Measurements from ENCODE around the gene RDH8.
"Not testable (repeated sequence)": the region's sequence is repeated elsewhere in the genome, so short reads cannot be mapped to it uniquely, and the experiment has no call there.

RDH8 gene

DNA sequence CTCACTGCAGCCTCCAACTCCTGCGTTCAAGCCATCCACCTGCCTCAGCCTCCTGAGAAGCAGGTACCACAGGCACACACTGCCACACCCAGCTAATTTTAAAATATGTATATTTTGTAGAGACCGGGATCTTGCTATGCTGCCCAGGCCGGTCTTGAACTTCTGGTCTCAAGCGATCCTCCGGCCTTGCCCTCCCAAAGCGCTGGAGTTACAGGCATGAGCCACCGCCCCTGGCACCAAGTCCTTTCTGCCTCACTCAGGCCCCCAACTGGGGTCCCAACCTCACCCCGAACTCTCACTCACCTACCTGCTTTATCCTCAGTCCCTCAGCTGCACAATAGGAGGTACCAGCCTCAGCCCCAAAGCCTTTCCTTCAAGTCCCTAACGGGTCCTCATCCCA is 2.3 kb upstream of the RDH8 start:
- Histone ChIP-seq H3K36me3 (ENCODE audit: control insufficient read depth, insufficient read depth, low read length) (no peaks in the 10 kb centered on the region), H3K27me3 (replicated peaks; ENCODE audit: control insufficient read depth, insufficient read depth, low read length, poor library complexity, severe bottlenecking) (peaks cover 35% of the 10 kb centered on the region), H3K27ac (ENCODE audit: insufficient read depth, low read length, poor library complexity, severe bottlenecking) (no peak overlapping the region), H3K4me1 (ENCODE audit: control insufficient read depth, insufficient read depth, low read length, poor library complexity, severe bottlenecking) (peaks cover 13% of the 10 kb centered on the region), H3K9me3 (ENCODE audit: control insufficient read depth, low read length) (no peaks in the 10 kb centered on the region), H3K4me3 (ENCODE audit: insufficient read depth, low read depth, low read length, poor library complexity, severe bottlenecking) (no peak overlapping the region)
- DNase-seq: no peak

- H3K4me3 ChIP-seq (ENCODE audit: insufficient read depth, low read depth, low read length, poor library complexity, severe bottlenecking): no peak overlapping the region
- H3K4me1 ChIP-seq (ENCODE audit: control insufficient read depth, insufficient read depth, low read length, poor library complexity, severe bottlenecking): peaks cover 8% of the 10 kb centered on the region
- no peaks in the 10 kb centered on the region for H3K9me3 ChIP-seq (ENCODE audit: control insufficient read depth, low read length)
- no peaks in the 10 kb centered on the region for H3K36me3 ChIP-seq (ENCODE audit: control insufficient read depth, insufficient read depth, low read length)
- no peak overlapping the region for H3K27ac ChIP-seq (ENCODE audit: insufficient read depth, low read length, poor library complexity, severe bottlenecking)
- peaks cover 33% of the 10 kb centered on the region for H3K27me3 ChIP-seq (replicated peaks; ENCODE audit: control insufficient read depth, insufficient read depth, low read length, poor library complexity, severe bottlenecking)
- DNase-seq: no peak
Observed at GRCh38 chr19:10011974-10012373, 1.3 kb upstream of the RDH8 start.

DNA sequence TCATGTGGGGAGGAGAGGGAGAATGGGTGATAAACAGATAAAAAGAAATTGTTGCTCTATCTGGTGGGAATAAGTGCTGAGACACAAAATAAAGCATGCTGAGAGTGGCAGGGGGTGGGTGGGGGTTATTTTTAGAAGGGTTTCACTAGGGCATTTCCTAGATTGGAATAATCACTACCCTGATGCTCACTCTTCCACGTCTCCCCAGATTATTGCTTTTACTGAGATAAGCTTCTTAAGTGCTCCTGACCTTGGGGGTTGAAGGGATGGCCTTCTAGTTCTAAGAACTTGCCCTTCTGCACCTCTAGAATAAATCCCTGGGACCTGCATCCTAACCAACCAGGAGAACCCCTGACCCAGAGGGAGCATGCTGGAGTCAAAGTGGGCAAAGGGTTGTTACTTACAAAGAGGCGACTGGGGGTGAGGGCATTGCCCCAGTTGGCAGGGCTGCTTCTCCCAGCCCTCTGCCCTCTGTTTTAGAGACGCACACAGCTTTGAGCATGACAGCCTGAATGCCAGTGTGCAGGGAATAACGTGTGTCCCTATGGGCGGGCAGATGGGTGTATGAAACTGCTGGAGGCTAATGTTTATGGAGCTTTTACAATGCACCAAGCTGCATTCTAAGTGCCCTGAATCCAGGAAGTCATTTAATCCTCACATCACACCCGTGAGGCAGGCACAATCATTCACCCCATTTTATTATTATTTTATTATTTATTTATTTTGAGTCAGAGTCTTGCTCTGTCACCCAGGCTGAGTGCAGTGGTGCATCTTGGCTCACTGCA is 743 bp downstream of the RDH8 start:
- Histone ChIP-seq H3K27ac (ENCODE audit: insufficient read depth, low read length, poor library complexity, severe bottlenecking) (no peak overlapping the region), H3K4me3 (ENCODE audit: insufficient read depth, low read depth, low read length, poor library complexity, severe bottlenecking) (no peak overlapping the region), H3K9me3 (ENCODE audit: control insufficient read depth, low read length) (no peaks in the 10 kb centered on the region), H3K4me1 (ENCODE audit: control insufficient read depth, insufficient read depth, low read length, poor library complexity, severe bottlenecking) (no peaks in the 10 kb centered on the region), H3K36me3 (ENCODE audit: control insufficient read depth, insufficient read depth, low read length) (no peaks in the 10 kb centered on the region), H3K27me3 (replicated peaks; ENCODE audit: control insufficient read depth, insufficient read depth, low read length, poor library complexity, severe bottlenecking) (peaks cover 19% of the 10 kb centered on the region)
- DNase-seq: no peak

DNA sequence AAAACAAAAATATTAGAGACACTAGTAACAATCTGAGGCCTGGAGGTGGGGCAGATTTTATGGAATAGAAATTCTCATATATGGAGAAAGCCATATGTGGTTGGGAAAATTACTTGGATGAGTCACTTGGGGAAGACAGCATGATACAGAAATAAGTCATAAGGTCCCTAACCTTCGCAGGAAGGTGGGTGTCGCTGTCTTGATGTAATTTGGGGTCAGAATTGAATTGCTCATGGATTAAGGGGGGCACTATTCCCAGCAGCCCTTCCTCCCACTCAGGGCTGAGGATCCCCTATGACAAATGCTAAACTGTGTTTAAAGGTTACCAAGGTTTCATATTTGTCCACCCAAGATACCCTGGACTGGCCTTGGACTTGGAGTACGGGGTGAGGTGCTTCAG is 5.0 kb downstream of the RDH8 start:
- no peak for DNase-seq

DNA sequence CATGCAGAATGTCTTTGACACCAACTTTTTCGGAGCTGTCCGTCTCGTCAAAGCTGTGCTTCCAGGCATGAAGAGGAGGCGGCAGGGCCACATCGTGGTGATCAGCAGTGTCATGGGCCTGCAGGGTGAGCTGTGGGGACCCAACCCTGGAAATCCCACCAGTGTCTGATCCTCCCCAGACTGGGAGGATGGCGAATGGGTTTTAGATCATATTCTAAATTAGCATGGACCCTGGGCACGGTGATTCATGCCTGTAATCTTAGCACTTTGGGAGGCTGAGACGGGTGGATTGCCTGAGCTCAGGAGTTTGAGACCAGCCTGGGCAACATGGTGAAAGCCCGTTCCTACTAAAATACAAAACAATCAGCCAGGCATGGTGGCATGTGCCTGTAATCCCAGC is 5.5 kb downstream of the RDH8 start:
- Histone ChIP-seq H3K27ac (ENCODE audit: insufficient read depth, low read length, poor library complexity, severe bottlenecking) (no peak overlapping the region), H3K36me3 (ENCODE audit: control insufficient read depth, insufficient read depth, low read length) (no peaks in the 10 kb centered on the region)
- DNase-seq: no peak

More for the DNA sequence above, 5.0 kb downstream of the RDH8 start:
- Histone ChIP-seq H3K27me3 (replicated peaks; ENCODE audit: control insufficient read depth, insufficient read depth, low read length, poor library complexity, severe bottlenecking) (no peaks in the 10 kb centered on the region), H3K27ac (ENCODE audit: insufficient read depth, low read length, poor library complexity, severe bottlenecking) (no peak overlapping the region), H3K4me3 (ENCODE audit: insufficient read depth, low read depth, low read length, poor library complexity, severe bottlenecking) (no peak overlapping the region), H3K9me3 (ENCODE audit: control insufficient read depth, low read length) (no peaks in the 10 kb centered on the region), H3K36me3 (ENCODE audit: control insufficient read depth, insufficient read depth, low read length) (no peaks in the 10 kb centered on the region), H3K4me1 (ENCODE audit: control insufficient read depth, insufficient read depth, low read length, poor library complexity, severe bottlenecking) (no peaks in the 10 kb centered on the region)

GRCh38 chr19:10019246-10019645 is 6.0 kb downstream of the RDH8 start:
- Histone ChIP-seq H3K36me3 (ENCODE audit: control insufficient read depth, insufficient read depth, low read length) (no peaks in the 10 kb centered on the region), H3K9me3 (ENCODE audit: control insufficient read depth, low read length) (no peaks in the 10 kb centered on the region), H3K4me3 (ENCODE audit: insufficient read depth, low read depth, low read length, poor library complexity, severe bottlenecking) (no peak overlapping the region), H3K27ac (ENCODE audit: insufficient read depth, low read length, poor library complexity, severe bottlenecking) (no peak overlapping the region), H3K27me3 (replicated peaks; ENCODE audit: control insufficient read depth, insufficient read depth, low read length, poor library complexity, severe bottlenecking) (no peaks in the 10 kb centered on the region), H3K4me1 (ENCODE audit: control insufficient read depth, insufficient read depth, low read length, poor library complexity, severe bottlenecking) (no peaks in the 10 kb centered on the region)
- no peak for DNase-seq

More for the DNA sequence above, 5.5 kb downstream of the RDH8 start:
- Histone ChIP-seq H3K4me1 (ENCODE audit: control insufficient read depth, insufficient read depth, low read length, poor library complexity, severe bottlenecking) (no peaks in the 10 kb centered on the region), H3K27me3 (replicated peaks; ENCODE audit: control insufficient read depth, insufficient read depth, low read length, poor library complexity, severe bottlenecking) (no peaks in the 10 kb centered on the region), H3K9me3 (ENCODE audit: control insufficient read depth, low read length) (no peaks in the 10 kb centered on the region), H3K4me3 (ENCODE audit: insufficient read depth, low read depth, low read length, poor library complexity, severe bottlenecking) (no peak overlapping the region)

DNA sequence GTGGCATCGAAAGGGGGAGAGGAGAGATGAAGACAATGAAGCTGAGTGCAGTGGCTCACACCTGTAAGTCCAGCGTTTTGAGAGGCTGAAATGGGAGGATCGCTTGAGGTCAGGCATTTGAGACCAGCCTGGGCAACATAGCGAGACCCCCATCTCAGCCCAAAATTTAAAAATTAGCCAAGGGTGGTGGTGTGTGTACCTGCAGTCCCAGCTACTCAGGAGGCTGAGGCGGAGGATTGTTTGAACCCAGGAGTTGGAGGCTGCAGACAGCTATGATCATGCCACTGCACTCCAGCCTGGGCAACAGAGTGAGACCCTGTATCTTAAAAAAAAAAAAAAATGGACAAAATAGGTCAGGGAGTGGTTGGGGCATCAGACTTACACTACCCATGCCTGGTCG is 7.6 kb downstream of the RDH8 start:
- Histone ChIP-seq H3K36me3 (ENCODE audit: control insufficient read depth, insufficient read depth, low read length) (no peaks in the 10 kb centered on the region), H3K4me1 (ENCODE audit: control insufficient read depth, insufficient read depth, low read length, poor library complexity, severe bottlenecking) (no peaks in the 10 kb centered on the region), H3K27ac (ENCODE audit: insufficient read depth, low read length, poor library complexity, severe bottlenecking) (no peak overlapping the region), H3K4me3 (ENCODE audit: insufficient read depth, low read depth, low read length, poor library complexity, severe bottlenecking) (no peak overlapping the region), H3K9me3 (ENCODE audit: control insufficient read depth, low read length) (no peaks in the 10 kb centered on the region), H3K27me3 (replicated peaks; ENCODE audit: control insufficient read depth, insufficient read depth, low read length, poor library complexity, severe bottlenecking) (no peaks in the 10 kb centered on the region)
- DNase-seq: no peak

GRCh38 chr19:10021446-10021845 is 8.2 kb downstream of the RDH8 start:
- Histone ChIP-seq H3K36me3 (ENCODE audit: control insufficient read depth, insufficient read depth, low read length) (no peaks in the 10 kb centered on the region), H3K4me1 (ENCODE audit: control insufficient read depth, insufficient read depth, low read length, poor library complexity, severe bottlenecking) (no peaks in the 10 kb centered on the region), H3K4me3 (ENCODE audit: insufficient read depth, low read depth, low read length, poor library complexity, severe bottlenecking) (no peak overlapping the region), H3K9me3 (ENCODE audit: control insufficient read depth, low read length) (no peaks in the 10 kb centered on the region), H3K27ac (ENCODE audit: insufficient read depth, low read length, poor library complexity, severe bottlenecking) (no peak overlapping the region), H3K27me3 (replicated peaks; ENCODE audit: control insufficient read depth, insufficient read depth, low read length, poor library complexity, severe bottlenecking) (no peaks in the 10 kb centered on the region)
- DNase-seq: no peak

GRCh38 chr19:10021863-10022262 is 8.6 kb downstream of the RDH8 start:
- Histone ChIP-seq H3K27ac (ENCODE audit: insufficient read depth, low read length, poor library complexity, severe bottlenecking) (no peak overlapping the region), H3K4me1 (ENCODE audit: control insufficient read depth, insufficient read depth, low read length, poor library complexity, severe bottlenecking) (no peaks in the 10 kb centered on the region), H3K36me3 (ENCODE audit: control insufficient read depth, insufficient read depth, low read length) (no peaks in the 10 kb centered on the region), H3K4me3 (ENCODE audit: insufficient read depth, low read depth, low read length, poor library complexity, severe bottlenecking) (no peak overlapping the region), H3K27me3 (replicated peaks; ENCODE audit: control insufficient read depth, insufficient read depth, low read length, poor library complexity, severe bottlenecking) (no peaks in the 10 kb centered on the region), H3K9me3 (ENCODE audit: control insufficient read depth, low read length) (no peaks in the 10 kb centered on the region)
- DNase-seq: no peak

DNA sequence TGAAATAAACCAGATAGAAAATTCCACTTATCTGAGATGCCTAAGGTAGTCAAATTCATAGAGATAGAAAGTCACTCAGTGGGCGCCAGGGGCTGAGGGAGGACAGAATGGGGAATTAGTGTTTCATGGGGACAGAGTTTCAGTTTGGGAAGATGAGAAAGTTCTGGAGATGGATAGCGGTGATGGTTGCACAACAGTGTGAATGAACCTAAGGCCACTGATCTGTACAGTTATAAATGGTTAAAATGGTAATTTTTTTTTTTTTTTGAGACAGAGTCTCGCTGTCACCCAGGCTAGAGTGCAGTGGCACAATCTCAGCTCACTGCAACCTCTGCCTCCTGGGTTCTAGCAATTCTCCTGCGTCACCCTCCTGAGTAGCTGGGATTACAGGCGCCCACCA is 9.8 kb downstream of the RDH8 start:
- H3K27ac ChIP-seq (ENCODE audit: insufficient read depth, low read length, poor library complexity, severe bottlenecking); H3K4me3 ChIP-seq (ENCODE audit: insufficient read depth, low read depth, low read length, poor library complexity, severe bottlenecking); H3K9me3 ChIP-seq (ENCODE audit: control insufficient read depth, low read length); DNase-seq; H3K27me3 ChIP-seq (replicated peaks; ENCODE audit: control insufficient read depth, insufficient read depth, low read length, poor library complexity, severe bottlenecking); H3K4me1 ChIP-seq (ENCODE audit: control insufficient read depth, insufficient read depth, low read length, poor library complexity, severe bottlenecking); H3K36me3 ChIP-seq (ENCODE audit: control insufficient read depth, insufficient read depth, low read length): not testable (repeated sequence)
